Smooth muscle cell (in vitro differentiated cells): ENCODE data around the gene FFAR1. TPM values are rescaled to one million over a fixed set of nuclear protein-coding genes. Genes with fewer than 3 reads are reported as not detected.

ENCODE experiments used
- DNase-seq: peaks from one replicate; lab custom pipeline; 2025; ENCODE audit not compliant: unreplicated experiment; lab: John Stamatoyannopoulos, UW
- H2AFZ ChIP-seq: fragments of 200-600 bp; sonication (generic); 2 replicates; pipeline ENCODE4 v1.6.0; 2016; ENCODE audit warnings: antibody characterized with exemption, low read depth, mild to moderate bottlenecking
- H3F3A ChIP-seq: fragments of 200-600 bp; sonication (generic); 2 replicates; pipeline ENCODE4 v1.6.0; 2017; ENCODE audit warnings: antibody characterized with exemption, low read depth
- H3K27ac ChIP-seq: fragments of 200-600 bp; sonication (generic); 2 replicates; pipeline ENCODE4 v1.5.1; 2016; ENCODE audit warnings: low read depth, mild to moderate bottlenecking
- H3K27me3 ChIP-seq: fragments of 200-600 bp; sonication (generic); 2 replicates; pipeline ENCODE4 v1.6.1; 2016; ENCODE audit warnings: low read depth, mild to moderate bottlenecking
- H3K36me3 ChIP-seq: fragments of 200-600 bp; sonication (generic); 2 replicates; pipeline ENCODE4 v1.5.1; 2016; ENCODE audit warnings: low read depth
- H3K4me1 ChIP-seq: fragments of 200-600 bp; sonication (generic); 2 replicates; pipeline ENCODE4 v1.5.1; 2016; ENCODE audit warnings: low read depth
- H3K4me2 ChIP-seq: fragments of 200-600 bp; sonication (generic); 2 replicates; pipeline ENCODE4 v1.6.0; 2016; ENCODE audit warnings: mild to moderate bottlenecking
- H3K4me3 ChIP-seq: fragments of 200-600 bp; sonication (generic); 2 replicates; pipeline ENCODE4 v1.5.1; 2016; ENCODE audit warnings: mild to moderate bottlenecking
- H3K79me2 ChIP-seq: fragments of 200-600 bp; sonication (generic); 2 replicates; pipeline ENCODE4 v1.6.0; 2016; ENCODE audit warnings: low read depth, mild to moderate bottlenecking
- H3K9ac ChIP-seq: fragments of 200-600 bp; sonication (generic); 2 replicates; pipeline ENCODE4 v1.6.0; 2016; ENCODE audit warnings: low read depth
- H3K9me3 ChIP-seq: fragments of 200-600 bp; sonication (generic); replicated peaks from 2 replicates; pipeline ENCODE4 v1.5.1; 2016; ENCODE audit warnings: low read depth
- H4K20me1 ChIP-seq: fragments of 200-600 bp; sonication (generic); 2 replicates; pipeline ENCODE4 v1.6.0; 2016; ENCODE audit warnings: low read depth
- WGBS: methylation state at CpG from one replicate; pipeline ENCODE4 v1.1.7; 2016; ENCODE audit warnings: low lambda C conversion rate; 5-methylcytosine and 5-hydroxymethylcytosine counted together
- polyA plus RNA-seq: library from polyadenylated mRNA; unstranded; fragments of >200 nt; fragmentation: Nextera tagmentation; extraction: Ambion mirVana; gene quantifications from 2 replicates; pipeline ENCODE4 v1.2.1, GENCODE V29; 2016
- total RNA-seq: library from RNA; depleted of rRNA; stranded (reverse); fragments of >200 nt; gene quantifications from 2 replicates; pipeline ENCODE4 v1.2.3, GENCODE V29; 2014
- TF ChIP-seq, protein P1 (sequence below): fragments of 200-600 bp; sonication (generic); IDR thresholded peaks from 2 replicates; pipeline ENCODE4 v1.5.1; 2017; ENCODE audit warnings: borderline replicate concordance, mild to moderate bottlenecking, antibody characterized with exemption; ENCODE audit not compliant: insufficient read depth, poor library complexity, severe bottlenecking

Gene FFAR1
- total and polyA plus RNA-seq, 2 experiments from 2014 or later: not detected

DNA sequence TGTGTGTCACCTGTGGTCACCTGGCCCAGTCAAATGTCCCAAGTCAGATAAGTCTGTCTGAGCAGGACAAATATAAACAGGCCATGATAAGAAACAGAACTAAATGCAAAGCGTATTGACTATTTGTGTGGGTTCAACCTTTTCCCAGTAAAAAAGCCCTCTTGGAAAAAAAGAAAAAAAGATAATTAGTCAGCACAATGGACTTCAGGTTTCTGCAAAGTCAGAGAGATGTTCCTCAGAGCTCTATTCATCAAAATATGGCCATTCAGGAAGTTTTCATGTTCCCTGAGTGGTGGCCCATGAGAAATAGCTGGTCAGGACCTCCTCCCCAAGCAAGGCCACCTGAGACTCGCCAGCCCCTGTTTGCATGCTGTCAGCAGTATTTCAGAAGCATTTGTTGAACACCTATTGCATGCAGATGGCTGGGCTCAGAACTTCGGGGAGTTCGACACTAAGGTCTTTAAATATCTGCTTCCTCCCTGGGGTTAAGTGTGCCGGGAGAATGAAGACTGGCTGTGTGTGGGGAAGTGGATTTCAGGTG is 13.2 kb downstream of the FFAR1 start:
- no peak overlapping the region for H3K4me2 ChIP-seq
- no peak for DNase-seq
- no peaks in the 10 kb centered on the region for H3K9me3 ChIP-seq
- no peaks in the 10 kb centered on the region for H3K79me2 ChIP-seq
- TF ChIP-seq, protein P1, sequence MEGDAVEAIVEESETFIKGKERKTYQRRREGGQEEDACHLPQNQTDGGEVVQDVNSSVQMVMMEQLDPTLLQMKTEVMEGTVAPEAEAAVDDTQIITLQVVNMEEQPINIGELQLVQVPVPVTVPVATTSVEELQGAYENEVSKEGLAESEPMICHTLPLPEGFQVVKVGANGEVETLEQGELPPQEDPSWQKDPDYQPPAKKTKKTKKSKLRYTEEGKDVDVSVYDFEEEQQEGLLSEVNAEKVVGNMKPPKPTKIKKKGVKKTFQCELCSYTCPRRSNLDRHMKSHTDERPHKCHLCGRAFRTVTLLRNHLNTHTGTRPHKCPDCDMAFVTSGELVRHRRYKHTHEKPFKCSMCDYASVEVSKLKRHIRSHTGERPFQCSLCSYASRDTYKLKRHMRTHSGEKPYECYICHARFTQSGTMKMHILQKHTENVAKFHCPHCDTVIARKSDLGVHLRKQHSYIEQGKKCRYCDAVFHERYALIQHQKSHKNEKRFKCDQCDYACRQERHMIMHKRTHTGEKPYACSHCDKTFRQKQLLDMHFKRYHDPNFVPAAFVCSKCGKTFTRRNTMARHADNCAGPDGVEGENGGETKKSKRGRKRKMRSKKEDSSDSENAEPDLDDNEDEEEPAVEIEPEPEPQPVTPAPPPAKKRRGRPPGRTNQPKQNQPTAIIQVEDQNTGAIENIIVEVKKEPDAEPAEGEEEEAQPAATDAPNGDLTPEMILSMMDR: no peak
- no peak overlapping the region for H2AFZ ChIP-seq
- 63% methylated on average over 5 of the region's 5 CpGs for WGBS
- H3F3A ChIP-seq: no peaks in the 10 kb centered on the region
- no peaks in the 10 kb centered on the region for H3K36me3 ChIP-seq
- no peak overlapping the region for H3K9ac ChIP-seq
- no peaks in the 10 kb centered on the region for H3K4me1 ChIP-seq
- no peak overlapping the region for H3K27ac ChIP-seq
- H3K4me3 ChIP-seq: no peak overlapping the region
- no peaks in the 10 kb centered on the region for H4K20me1 ChIP-seq
- no peaks in the 10 kb centered on the region for H3K27me3 ChIP-seq

DNA sequence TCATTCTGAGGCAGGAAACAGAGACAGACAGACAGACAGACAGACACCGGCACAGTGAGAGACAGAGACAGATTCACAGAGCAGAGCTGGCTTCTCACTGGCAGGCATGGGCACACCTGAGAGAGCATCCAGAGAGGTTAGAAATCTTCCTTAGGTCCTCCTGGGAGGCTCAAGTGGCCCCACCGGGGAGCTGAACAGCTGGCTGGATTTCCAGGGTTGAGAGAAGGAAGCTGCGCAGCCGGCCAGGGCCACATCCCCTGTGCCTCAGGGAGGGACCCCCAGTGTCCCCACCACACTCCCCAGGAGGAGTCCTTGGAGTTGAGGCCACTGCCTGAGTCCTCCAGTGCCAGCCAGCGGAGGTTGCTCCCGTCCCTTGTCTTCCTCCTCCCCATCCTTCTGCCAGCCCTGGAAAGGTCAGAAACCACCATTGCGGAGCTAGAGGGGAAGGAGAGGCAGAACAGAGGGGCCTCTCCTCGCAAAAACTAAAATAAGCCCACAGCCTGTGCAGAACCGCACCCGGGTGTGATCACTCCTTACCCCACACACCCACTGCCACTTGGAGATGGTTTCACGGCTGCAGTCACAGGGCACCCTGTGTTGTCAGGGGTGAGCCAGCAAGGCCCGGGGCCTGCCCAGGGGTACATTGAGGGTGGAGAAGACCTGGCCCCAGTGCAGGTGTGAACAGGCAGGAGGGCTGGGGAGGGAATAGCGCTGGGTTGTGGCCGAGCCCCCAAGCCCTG is 14.7 kb downstream of the FFAR1 start:
- H3K36me3 ChIP-seq: no peaks in the 10 kb centered on the region
- H3K79me2 ChIP-seq: no peaks in the 10 kb centered on the region
- TF ChIP-seq, protein P1: no peak
- H3K4me2 ChIP-seq: no peak overlapping the region
- no peaks in the 10 kb centered on the region for H3K27me3 ChIP-seq
- H3K9ac ChIP-seq: no peak overlapping the region
- no peaks in the 10 kb centered on the region for H4K20me1 ChIP-seq
- 87% methylated on average over 7 of the region's 14 CpGs for WGBS
- H3K4me1 ChIP-seq: no peaks in the 10 kb centered on the region
- DNase-seq: no peak
- no peak overlapping the region for H3K27ac ChIP-seq
- no peaks in the 10 kb centered on the region for H3K9me3 ChIP-seq
- H2AFZ ChIP-seq: no peak overlapping the region
- H3F3A ChIP-seq: no peaks in the 10 kb centered on the region
- H3K4me3 ChIP-seq: no peak overlapping the region

DNA sequence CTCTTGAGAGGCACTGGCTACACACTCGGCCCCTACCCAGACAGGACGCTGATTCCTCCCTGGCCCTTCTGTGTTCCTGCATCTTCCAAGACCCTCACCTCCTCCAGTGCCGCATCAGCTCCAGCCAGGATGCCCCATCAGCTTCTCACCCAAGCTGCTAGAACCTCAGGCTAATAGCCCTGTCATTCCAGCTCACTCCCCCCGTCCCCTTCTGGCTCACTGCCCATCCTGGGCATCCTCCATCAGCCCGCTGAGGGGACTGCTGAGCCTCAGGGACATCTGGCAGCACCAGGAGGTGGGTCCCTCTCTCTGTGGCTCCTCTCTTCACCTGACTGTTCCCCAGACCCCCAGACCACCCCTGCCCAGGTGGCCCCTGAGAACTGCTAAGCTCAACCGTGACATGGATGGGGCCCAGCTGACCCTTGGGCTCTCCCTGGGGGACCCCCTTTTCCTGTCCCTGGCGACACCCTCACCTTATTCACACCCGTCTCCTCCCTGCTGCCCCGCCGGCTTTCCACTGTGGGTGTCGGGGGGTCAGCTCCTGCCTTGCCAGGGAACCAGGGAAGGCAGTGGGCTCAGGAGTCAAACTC is 15.4 kb downstream of the FFAR1 start:
- H3K4me1 ChIP-seq: no peaks in the 10 kb centered on the region
- no peaks in the 10 kb centered on the region for H3K36me3 ChIP-seq
- no peaks in the 10 kb centered on the region for H4K20me1 ChIP-seq
- H3K4me3 ChIP-seq: no peak overlapping the region
- TF ChIP-seq, protein P1: no peak
- H3K27ac ChIP-seq: no peak overlapping the region
- H2AFZ ChIP-seq: no peak overlapping the region
- no peak overlapping the region for H3K4me2 ChIP-seq
- no peak for DNase-seq
- H3K9ac ChIP-seq: no peak overlapping the region
- no peaks in the 10 kb centered on the region for H3F3A ChIP-seq
- no peaks in the 10 kb centered on the region for H3K27me3 ChIP-seq
- 80% methylated on average over 8 of the region's 11 CpGs for WGBS
- no peaks in the 10 kb centered on the region for H3K9me3 ChIP-seq
- no peaks in the 10 kb centered on the region for H3K79me2 ChIP-seq
